BJ (cell line): ENCODE measurements around the gene RO60. TPM values are rescaled to one million over a fixed set of nuclear protein-coding genes. Genes with fewer than 3 reads are reported as not detected.

Experiments used
- CTCF ChIA-PET: fragments of 350-600 bp; formaldehyde crosslinking; extraction: SDS; loops from one replicate; lab custom pipeline; 2021; ENCODE audit warnings: antibody characterized with exemption, inconsistent platforms; lab: Yijun Ruan, JAX
- POLR2A ChIA-PET: fragments of 300-600 bp; sonication (Branson Sonifier 250); formaldehyde crosslinking; extraction: SDS; loops from one replicate; lab custom pipeline; 2021; ENCODE audit warnings: antibody characterized with exemption; lab: Charles Lee
- DNase-seq: peaks from one replicate; pipeline ENCODE4 v3.0.0-alpha.2; 2011; ENCODE audit warnings: low read depth
- H3K27me3 ChIP-seq: 2 replicates; pipeline ENCODE4 v1.6.0; 2011; ENCODE audit warnings: low read length; ENCODE audit not compliant: control insufficient read depth, insufficient read depth
- H3K36me3 ChIP-seq: 2 replicates; pipeline ENCODE4 v1.5.1; 2011; ENCODE audit warnings: low read length; ENCODE audit not compliant: control insufficient read depth, insufficient read depth
- H3K4me3 ChIP-seq: 2 replicates; pipeline ENCODE4 v1.5.1; 2011; ENCODE audit warnings: low read depth, mild to moderate bottlenecking, control low read depth, low read length
- CTCF ChIP-seq: IDR thresholded peaks from 2 replicates; pipeline ENCODE4 v1.5.1; 2011; ENCODE audit warnings: low read depth, mild to moderate bottlenecking, control low read depth, inconsistent platforms, low read length, moderate library complexity; ENCODE audit not compliant: insufficient read depth
- polyA plus RNA-seq: library from polyadenylated mRNA; depleted of rRNA; stranded (reverse); fragments of >200 nt; gene quantifications from 2 replicates; pipeline ENCODE4 v1.2.3, GENCODE V29; 2011

Gene RO60
- polyA plus RNA-seq, 1 experiment, result 21.0 TPM

GRCh38 chr1:193062698-193063463 is 3.5 kb downstream of the RO60 start:
- Histone ChIP-seq H3K36me3 (no peaks in the 10 kb centered on the region), H3K4me3 (no peak overlapping the region), H3K27me3 (no peaks in the 10 kb centered on the region)
- DNase-seq, result no peak
- POLR2A ChIA-PET, result no interaction called here
- no peak for TF ChIP-seq CTCF
- CTCF ChIA-PET, result no interaction called here

GRCh38 chr1:193065954-193066353 is 6.5 kb downstream of the RO60 start:
- POLR2A ChIA-PET, result no interaction called here
- Histone ChIP-seq H3K27me3 (no peaks in the 10 kb centered on the region), H3K4me3 (no peak overlapping the region), H3K36me3 (no peaks in the 10 kb centered on the region)
- TF ChIP-seq CTCF, result no peak
- no peak for DNase-seq
- CTCF ChIA-PET, result no interaction called here

- H3K4me3 ChIP-seq, result no peak overlapping the region
- DNase-seq, result no peak
- no peaks in the 10 kb centered on the region for H3K36me3 ChIP-seq
- ChIA-PET POLR2A (no interaction called here), CTCF (no interaction called here)
- no peak for TF ChIP-seq CTCF
- no peaks in the 10 kb centered on the region for H3K27me3 ChIP-seq
These were observed 7.2 kb downstream of the RO60 start for GRCh38 chr1:193066606-193067005.

- no peaks in the 10 kb centered on the region for H3K27me3 ChIP-seq
- POLR2A ChIA-PET, result no interaction called here
- DNase-seq, result no peak
- no peak for TF ChIP-seq CTCF
- CTCF ChIA-PET, result no interaction called here
- no peaks in the 10 kb centered on the region for H3K36me3 ChIP-seq
- no peak overlapping the region for H3K4me3 ChIP-seq
These were observed 8.6 kb downstream of the RO60 start for GRCh38 chr1:193068013-193068412.

GRCh38 chr1:193069748-193070385 is 10.5 kb downstream of the RO60 start:
- POLR2A ChIA-PET, result no interaction called here
- Histone ChIP-seq H3K4me3 (no peak overlapping the region), H3K36me3 (no peaks in the 10 kb centered on the region), H3K27me3 (no peaks in the 10 kb centered on the region)
- DNase-seq, result no peak
- peak; percentile 25; the same call in 1 of the 2 replicates for TF ChIP-seq CTCF
- CTCF ChIA-PET, result interaction anchor here (0.6 kb wide), 1 partner anchor 50 kb away, joined by 3 read pairs; no protein-coding TSS in a partner anchor
